Adrenal gland (tissue), 12 donors: ENCODE measurements around the gene SLC44A4. TPM values are rescaled to one million over a fixed set of nuclear protein-coding genes. Genes with fewer than 3 reads are reported as not detected.

Experiments
- DNase-seq, 7 donors: peaks; one replicate each; pipeline ENCODE4 v3.0.0-alpha.2; 2019 to 2020
- H3K27ac ChIP-seq, 5 donors: fragments of 200-600 bp; sonication (generic) in 4 of 5; 1 replicate in 3 of 5; 2 replicates in 2 of 5; pipeline versions ENCODE4 v1.5.1 to v1.8.0; 2016 to 2020; ENCODE audit warnings: mild to moderate bottlenecking in 1 of 5
- H3K27me3 ChIP-seq: fragments of 200-600 bp; 2 replicates; pipeline ENCODE4 v1.8.0; 2021
- H3K36me3 ChIP-seq, 2 donors: fragments of 200-600 bp; replicated peaks in 1 of 2; 1 replicate in 1 of 2; 2 replicates in 1 of 2; pipeline versions ENCODE4 v1.5.1 to v1.8.0; 2018 to 2022
- H3K4me1 ChIP-seq, 2 donors: fragments of 200-600 bp; replicated peaks in 1 of 2; 1 replicate in 1 of 2; 2 replicates in 1 of 2; pipeline versions ENCODE4 v1.5.1 to v1.8.0; 2018 to 2021
- H3K4me3 ChIP-seq, 4 donors: fragments of 200-600 bp; sonication (generic) in 3 of 4; one replicate each; pipeline ENCODE4 v1.5.1; 2016 to 2018
- H3K9me3 ChIP-seq, 3 donors: fragments of 200-600 bp; sonication (generic) in 1 of 3; replicated peaks in 1 of 3; 1 replicate in 2 of 3; 2 replicates in 1 of 3; pipeline versions ENCODE4 v1.5.1 to v1.8.0; 2016 to 2021
- POLR2A ChIP-seq, 2 donors: fragments of 450-650 bp; IDR thresholded peaks; one replicate each; pipeline ENCODE4 v1.6.1; 2017; ENCODE audit warnings: antibody characterized with exemption in 2 of 2, mild to moderate bottlenecking in 2 of 2, moderate library complexity in 1 of 2
- WGBS, 4 donors: extraction: QIAGEN DNeasy Blood & Tissue Kit in 2 of 4; methylation state at CpG; one replicate each; pipeline versions ENCODE4 v1.1.5 to v1.1.7; 2013 to 2017; 5-methylcytosine and 5-hydroxymethylcytosine counted together
- intact Hi-C, 2 donors: fragments of 100-400 bp; cut with DNase I; formaldehyde crosslinking; loops; one replicate each; pipeline versions ENCODE4 v1.14.1 to v1.15.0; 2022 to 2023
- polyA plus RNA-seq, 3 donors: library from polyadenylated mRNA; stranded (reverse); fragments of 200-250 nt in 2 of 3; fragments of 350-450 nt in 1 of 3; fragmentation: Illumina TruSeq in 1 of 3; extraction: RNeasy Lipid Tissue Mini Kit (QIAGEN cat#74804) in 1 of 3; gene quantifications; one replicate each; pipeline ENCODE4 v1.2.3, GENCODE V29; 2013 to 2014
- total RNA-seq, 9 donors: library from RNA; depleted of rRNA in 4 of 9; stranded (reverse); fragments of >200 nt in 4 of 9; fragments of 120-200 nt in 1 of 9; fragmentation: NEBNext Ultra II Directional in 1 of 9; extraction: Animal tissue kit (Norgen Biotek cat#: 25700) in 1 of 9; gene quantifications; one replicate each; pipeline versions ENCODE4 v1.1.0 to v1.2.4, GENCODE V29; 2013 to 2023
- TF ChIP-seq, protein P1 (sequence below), 6 experiments: fragments of 450-650 bp in 4 of 6; fragments of 200-600 bp in 2 of 6; sonication (generic) in 1 of 6; IDR thresholded peaks; 1 replicate in 5 of 6; 2 replicates in 1 of 6; pipeline versions ENCODE4 v1.5.1 to v1.8.0; 2016 to 2021; ENCODE audit warnings: antibody characterized with exemption in 6 of 6, mild to moderate bottlenecking in 2 of 6, moderate library complexity in 1 of 6
- donor health status: healthy with polysubstance abuse.
- donor health status: Bipolar disorder and iron deficiency.
- donor health status: DM: yes; HTN: yes; CAD: no.
- donor health status: DM: no; HTN: no; CAD: no.
- donor health status: DM: no; HTN: no; CAD: no.
- donor health status: DM: yes; HTN: yes; CAD: no.

The SLC44A4 gene
- total and polyA plus RNA-seq, 12 donors: 1.2 to 30.1 (median 12.7) TPM

GRCh38 chr6:31922942-31923341 lies 44.1 kb upstream of the SLC44A4 start:
- 16 to 33% (median 20%) methylated on average over 5 of the region's 5 CpGs for WGBS, 4 donors
- Histone ChIP-seq H3K27me3 (no peaks in the 10 kb centered on the region), H3K27ac (no peak overlapping the region), H3K4me1 (no peaks in the 10 kb centered on the region), H3K4me3 (no peak overlapping the region), H3K9me3 (no peaks in the 10 kb centered on the region), H3K36me3 (no peaks in the 10 kb centered on the region)
- intact Hi-C loops: no loop called here
- peak in 1 of 7 donors; percentile 49 for DNase-seq
- TF ChIP-seq, protein P1, sequence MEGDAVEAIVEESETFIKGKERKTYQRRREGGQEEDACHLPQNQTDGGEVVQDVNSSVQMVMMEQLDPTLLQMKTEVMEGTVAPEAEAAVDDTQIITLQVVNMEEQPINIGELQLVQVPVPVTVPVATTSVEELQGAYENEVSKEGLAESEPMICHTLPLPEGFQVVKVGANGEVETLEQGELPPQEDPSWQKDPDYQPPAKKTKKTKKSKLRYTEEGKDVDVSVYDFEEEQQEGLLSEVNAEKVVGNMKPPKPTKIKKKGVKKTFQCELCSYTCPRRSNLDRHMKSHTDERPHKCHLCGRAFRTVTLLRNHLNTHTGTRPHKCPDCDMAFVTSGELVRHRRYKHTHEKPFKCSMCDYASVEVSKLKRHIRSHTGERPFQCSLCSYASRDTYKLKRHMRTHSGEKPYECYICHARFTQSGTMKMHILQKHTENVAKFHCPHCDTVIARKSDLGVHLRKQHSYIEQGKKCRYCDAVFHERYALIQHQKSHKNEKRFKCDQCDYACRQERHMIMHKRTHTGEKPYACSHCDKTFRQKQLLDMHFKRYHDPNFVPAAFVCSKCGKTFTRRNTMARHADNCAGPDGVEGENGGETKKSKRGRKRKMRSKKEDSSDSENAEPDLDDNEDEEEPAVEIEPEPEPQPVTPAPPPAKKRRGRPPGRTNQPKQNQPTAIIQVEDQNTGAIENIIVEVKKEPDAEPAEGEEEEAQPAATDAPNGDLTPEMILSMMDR (IDR thresholded peaks at IDR 0.05): no peak
- no peak for TF ChIP-seq POLR2A (IDR thresholded peaks at IDR 0.05)

GRCh38 chr6:31920811-31921210 lies 42.0 kb upstream of the SLC44A4 start:
- H3K4me3 ChIP-seq: no peak overlapping the region
- DNase-seq: no peak
- H3K27ac ChIP-seq: no peak overlapping the region
- H3K9me3 ChIP-seq: no peaks in the 10 kb centered on the region
- TF ChIP-seq, protein P1 (IDR thresholded peaks at IDR 0.05): no peak
- TF ChIP-seq POLR2A (IDR thresholded peaks at IDR 0.05): no peak
- no peaks in the 10 kb centered on the region for H3K4me1 ChIP-seq
- intact Hi-C loops: no loop called here
- no peaks in the 10 kb centered on the region for H3K36me3 ChIP-seq
- H3K27me3 ChIP-seq: no peaks in the 10 kb centered on the region
- WGBS, 4 donors: 56 to 81% (median 70%) methylated on average over 1 to 2 of the region's 2 CpGs

DNA sequence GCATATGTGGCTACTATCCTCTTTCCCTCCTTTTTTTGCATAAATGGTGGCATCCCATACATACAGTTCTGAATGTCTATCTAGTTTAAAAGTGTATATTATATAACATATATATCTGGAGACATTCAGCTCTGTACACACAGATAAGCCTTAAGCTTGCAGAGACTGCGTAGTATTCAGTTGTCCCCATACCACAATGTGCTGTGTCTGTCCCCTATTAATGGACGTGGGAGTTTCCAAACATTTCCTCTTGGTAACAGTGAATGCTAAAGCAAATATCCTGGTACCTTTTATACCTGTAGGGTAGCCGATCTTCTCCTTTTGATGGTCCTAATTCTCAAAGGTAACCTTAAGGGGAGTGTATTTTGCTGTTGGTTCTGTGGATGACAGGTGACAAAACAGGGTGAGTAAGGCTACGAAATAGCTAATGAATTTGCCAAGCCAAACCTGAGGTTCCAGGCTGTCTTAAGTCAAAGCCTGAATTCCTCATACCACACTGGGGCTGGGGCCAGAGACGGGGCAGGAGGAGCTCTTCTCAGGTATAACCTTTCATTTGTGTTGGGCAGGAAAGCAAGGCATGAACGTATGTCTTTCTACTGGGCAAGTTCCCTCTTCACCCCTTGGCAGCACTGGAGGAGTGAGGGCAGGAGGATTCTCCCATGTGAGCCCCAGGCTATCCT lies 41.0 kb upstream of the SLC44A4 start:
- no peaks in the 10 kb centered on the region for H3K36me3 ChIP-seq
- no peak overlapping the region for H3K4me3 ChIP-seq
- H3K27me3 ChIP-seq: no peaks in the 10 kb centered on the region
- H3K27ac ChIP-seq: no peak overlapping the region
- TF ChIP-seq, protein P1 (IDR thresholded peaks at IDR 0.05): no peak
- TF ChIP-seq POLR2A (IDR thresholded peaks at IDR 0.05): no peak
- intact Hi-C loops: no loop called here
- WGBS, 4 donors: 82 to 90% (median 87%) methylated on average over 5 to 6 of the region's 6 CpGs
- no peak for DNase-seq
- no peaks in the 10 kb centered on the region for H3K9me3 ChIP-seq
- H3K4me1 ChIP-seq: no peaks in the 10 kb centered on the region

DNA sequence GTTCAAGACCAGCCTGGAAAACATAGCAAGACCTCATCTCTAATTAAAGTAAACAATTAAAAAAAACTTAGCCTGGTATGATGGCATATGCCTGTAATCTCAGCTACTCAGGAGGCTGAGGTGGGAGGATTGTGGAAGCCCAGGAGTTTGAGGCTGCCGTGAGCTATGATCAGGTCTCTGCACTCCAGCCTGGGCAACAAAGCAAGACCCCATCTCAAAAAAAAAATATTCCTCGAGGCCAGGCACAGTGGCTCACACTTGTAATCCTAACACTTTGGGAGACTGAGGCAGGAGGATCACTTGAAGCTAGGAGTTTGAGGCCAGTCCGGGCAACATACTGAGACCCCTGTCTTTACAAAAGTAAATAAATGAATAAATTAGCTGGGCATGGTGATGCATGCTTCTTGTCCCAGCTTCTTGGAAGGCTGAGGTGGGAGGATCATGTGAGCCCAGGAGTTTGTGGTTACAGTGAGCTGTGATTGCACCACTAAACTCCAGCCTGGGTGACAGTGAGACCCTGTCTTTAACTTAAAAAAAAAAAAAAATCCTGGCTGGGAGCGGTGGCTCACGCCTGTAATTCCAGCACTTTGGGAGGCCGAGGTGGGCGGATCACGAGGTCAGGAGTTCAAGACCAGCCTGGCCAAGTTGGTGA lies 39.4 kb upstream of the SLC44A4 start:
- intact Hi-C loops: no loop called here
- TF ChIP-seq, protein P1 (IDR thresholded peaks at IDR 0.05): no peak
- no peak for TF ChIP-seq POLR2A (IDR thresholded peaks at IDR 0.05)
- H3K27me3 ChIP-seq: no peaks in the 10 kb centered on the region
- no peak for DNase-seq
- H3K9me3 ChIP-seq: no peaks in the 10 kb centered on the region
- H3K4me3 ChIP-seq: no peak overlapping the region
- no peaks in the 10 kb centered on the region for H3K36me3 ChIP-seq
- 77 to 82% (median 79%) methylated on average over 8 of the region's 8 CpGs for WGBS, 4 donors
- H3K4me1 ChIP-seq: no peaks in the 10 kb centered on the region
- H3K27ac ChIP-seq: no peak overlapping the region
